ENCODE results near the gene VENTX. TPM values are rescaled to one million over a fixed set of nuclear protein-coding genes. Genes with fewer than 3 reads are reported as not detected.

VENTX gene
- total RNA-seq, 1 experiment from 2014 or later: not detected

DNA sequence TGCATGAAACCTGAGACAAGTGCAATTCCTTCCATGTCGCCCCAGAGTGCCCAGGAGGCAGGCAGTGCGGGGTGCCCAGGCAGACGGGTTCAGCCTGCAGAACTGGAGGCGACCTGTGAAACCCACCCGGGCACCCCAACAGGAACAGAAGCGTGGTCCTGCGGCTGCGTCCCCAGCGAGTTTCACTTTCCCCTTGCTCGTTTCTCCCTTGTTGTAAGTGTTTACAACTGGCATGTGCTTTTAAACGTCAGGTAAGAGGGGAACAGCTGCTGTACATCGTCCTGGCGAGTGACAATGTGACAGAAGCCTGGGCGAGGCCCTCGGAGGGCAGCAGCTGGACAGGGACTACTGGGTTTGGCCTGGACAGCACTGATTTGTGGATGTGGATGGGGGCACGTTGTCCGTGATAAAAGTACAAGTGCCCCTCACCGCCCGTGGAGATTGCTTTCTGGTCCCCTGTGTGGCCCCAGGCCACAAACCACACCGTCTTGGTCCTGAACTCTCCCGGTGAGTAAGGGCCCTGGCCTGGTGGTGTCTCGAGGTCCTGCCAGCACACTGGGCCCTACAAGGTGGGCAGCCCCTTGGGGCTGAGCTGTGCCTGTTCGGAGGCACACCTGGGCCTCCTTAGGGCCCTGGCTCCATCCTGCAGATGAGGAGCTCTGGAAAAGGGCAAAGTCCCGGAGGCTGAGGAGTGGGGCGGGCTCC is 4.0 kb downstream of the VENTX start:
- TF ChIP-seq, protein P1, sequence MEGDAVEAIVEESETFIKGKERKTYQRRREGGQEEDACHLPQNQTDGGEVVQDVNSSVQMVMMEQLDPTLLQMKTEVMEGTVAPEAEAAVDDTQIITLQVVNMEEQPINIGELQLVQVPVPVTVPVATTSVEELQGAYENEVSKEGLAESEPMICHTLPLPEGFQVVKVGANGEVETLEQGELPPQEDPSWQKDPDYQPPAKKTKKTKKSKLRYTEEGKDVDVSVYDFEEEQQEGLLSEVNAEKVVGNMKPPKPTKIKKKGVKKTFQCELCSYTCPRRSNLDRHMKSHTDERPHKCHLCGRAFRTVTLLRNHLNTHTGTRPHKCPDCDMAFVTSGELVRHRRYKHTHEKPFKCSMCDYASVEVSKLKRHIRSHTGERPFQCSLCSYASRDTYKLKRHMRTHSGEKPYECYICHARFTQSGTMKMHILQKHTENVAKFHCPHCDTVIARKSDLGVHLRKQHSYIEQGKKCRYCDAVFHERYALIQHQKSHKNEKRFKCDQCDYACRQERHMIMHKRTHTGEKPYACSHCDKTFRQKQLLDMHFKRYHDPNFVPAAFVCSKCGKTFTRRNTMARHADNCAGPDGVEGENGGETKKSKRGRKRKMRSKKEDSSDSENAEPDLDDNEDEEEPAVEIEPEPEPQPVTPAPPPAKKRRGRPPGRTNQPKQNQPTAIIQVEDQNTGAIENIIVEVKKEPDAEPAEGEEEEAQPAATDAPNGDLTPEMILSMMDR (IDR thresholded peaks at IDR 0.05; ENCODE audit: unreplicated experiment): no peak
- intact Hi-C loops (cut with micrococcal nuclease; ENCODE audit: unreplicated experiment): no loop called here
- no peak for DNase-seq
- CTCF ChIA-PET: no interaction called here
- H3K4me3 Mint-ChIP-seq (ENCODE audit: low read depth, unreplicated experiment): no peak overlapping the region
- no peaks in the 10 kb centered on the region for H3K9me3 Mint-ChIP-seq (ENCODE audit: low read depth, unreplicated experiment)
- H3K36me3 Mint-ChIP-seq (ENCODE audit: insufficient read depth, unreplicated experiment): no peaks in the 10 kb centered on the region
- no TSS peak for BruUV-seq (replicated peaks)
- peaks cover 56% of the 10 kb centered on the region for H3K27me3 Mint-ChIP-seq (ENCODE audit: unreplicated experiment)
- H3K4me1 Mint-ChIP-seq (ENCODE audit: low read depth, unreplicated experiment): peaks cover 8% of the 10 kb centered on the region
- H3K27ac Mint-ChIP-seq (ENCODE audit: unreplicated experiment): no peak overlapping the region

DNA sequence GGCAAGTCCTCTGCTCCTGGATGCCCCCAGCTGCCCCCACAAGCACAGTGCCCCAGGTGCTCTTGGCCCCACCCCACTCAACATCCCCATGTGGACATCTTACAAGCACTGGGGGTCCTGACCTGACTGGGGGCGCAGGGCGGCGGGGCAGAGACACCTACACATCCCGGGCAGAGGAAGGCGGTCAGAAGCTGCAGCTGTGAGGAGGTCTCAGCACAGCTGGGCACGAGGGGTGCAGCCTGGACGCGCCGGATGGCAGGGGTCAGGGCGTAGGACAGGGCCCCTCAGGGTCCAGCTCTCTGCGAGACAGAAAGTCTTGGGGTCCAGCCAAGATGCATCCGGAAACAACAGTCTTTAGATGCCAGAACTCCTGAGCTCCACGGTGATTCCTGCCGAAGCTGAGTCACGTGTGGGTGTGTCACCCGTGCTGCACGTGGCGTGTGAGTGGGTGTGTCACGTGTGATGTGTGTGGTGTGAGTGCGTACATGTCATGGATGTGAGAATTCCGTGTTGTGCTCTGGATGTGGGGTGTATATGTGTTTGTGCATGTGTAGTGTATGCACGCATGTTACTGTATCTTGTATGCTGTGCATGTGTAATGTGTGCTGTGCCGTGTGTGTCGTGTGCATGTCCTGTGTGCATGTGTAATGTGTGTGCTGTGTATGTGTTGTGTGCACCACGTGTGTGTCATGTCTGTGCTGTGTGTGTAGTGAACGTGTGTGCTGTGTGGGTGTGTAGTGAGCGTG is 5.1 kb downstream of the VENTX start:
- Mint-ChIP-seq H3K4me3 (ENCODE audit: low read depth, unreplicated experiment) (no peak overlapping the region), H3K36me3 (ENCODE audit: insufficient read depth, unreplicated experiment) (no peaks in the 10 kb centered on the region), H3K27ac (ENCODE audit: unreplicated experiment) (no peak overlapping the region), H3K4me1 (ENCODE audit: low read depth, unreplicated experiment) (peaks cover 8% of the 10 kb centered on the region), H3K9me3 (ENCODE audit: low read depth, unreplicated experiment) (no peaks in the 10 kb centered on the region), H3K27me3 (ENCODE audit: unreplicated experiment) (peaks cover 54% of the 10 kb centered on the region)
- CTCF ChIA-PET: no interaction called here
- TF ChIP-seq, protein P1 (IDR thresholded peaks at IDR 0.05; ENCODE audit: unreplicated experiment): no peak
- no TSS peak for BruUV-seq (replicated peaks)
- intact Hi-C loops (cut with micrococcal nuclease; ENCODE audit: unreplicated experiment): no loop called here
- no peak for DNase-seq

DNA sequence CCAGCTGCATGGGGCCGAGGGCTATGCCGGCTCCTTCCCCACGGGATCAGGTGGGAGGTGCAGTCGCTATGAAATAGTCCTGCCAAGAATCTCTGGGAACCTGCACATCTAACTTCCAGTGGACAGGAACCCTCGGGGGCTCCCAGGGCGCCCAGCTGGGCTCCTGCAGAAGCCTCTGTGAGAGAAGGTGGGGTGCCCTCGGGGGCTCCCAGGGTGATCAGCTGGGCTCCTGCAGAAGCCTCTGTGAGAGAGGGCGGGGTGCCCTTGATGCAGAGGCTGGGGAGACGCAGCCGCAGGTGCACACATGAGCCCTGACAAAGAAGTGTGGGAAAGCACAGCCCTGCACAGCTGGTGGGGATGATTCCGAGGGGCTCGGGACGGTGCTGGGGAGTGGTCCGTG is 5.9 kb downstream of the VENTX start:
- no peaks in the 10 kb centered on the region for H3K36me3 Mint-ChIP-seq (ENCODE audit: insufficient read depth, unreplicated experiment)
- H3K27me3 Mint-ChIP-seq (ENCODE audit: unreplicated experiment): peaks cover 50% of the 10 kb centered on the region
- no peaks in the 10 kb centered on the region for H3K9me3 Mint-ChIP-seq (ENCODE audit: low read depth, unreplicated experiment)
- H3K4me3 Mint-ChIP-seq (ENCODE audit: low read depth, unreplicated experiment): no peak overlapping the region
- BruUV-seq (replicated peaks): no TSS peak
- peaks cover 8% of the 10 kb centered on the region for H3K4me1 Mint-ChIP-seq (ENCODE audit: low read depth, unreplicated experiment)
- TF ChIP-seq, protein P1 (IDR thresholded peaks at IDR 0.05; ENCODE audit: unreplicated experiment): no peak
- H3K27ac Mint-ChIP-seq (ENCODE audit: unreplicated experiment): no peak overlapping the region
- intact Hi-C loops (cut with micrococcal nuclease; ENCODE audit: unreplicated experiment): no loop called here
- CTCF ChIA-PET: no interaction called here
- no peak for DNase-seq

DNA sequence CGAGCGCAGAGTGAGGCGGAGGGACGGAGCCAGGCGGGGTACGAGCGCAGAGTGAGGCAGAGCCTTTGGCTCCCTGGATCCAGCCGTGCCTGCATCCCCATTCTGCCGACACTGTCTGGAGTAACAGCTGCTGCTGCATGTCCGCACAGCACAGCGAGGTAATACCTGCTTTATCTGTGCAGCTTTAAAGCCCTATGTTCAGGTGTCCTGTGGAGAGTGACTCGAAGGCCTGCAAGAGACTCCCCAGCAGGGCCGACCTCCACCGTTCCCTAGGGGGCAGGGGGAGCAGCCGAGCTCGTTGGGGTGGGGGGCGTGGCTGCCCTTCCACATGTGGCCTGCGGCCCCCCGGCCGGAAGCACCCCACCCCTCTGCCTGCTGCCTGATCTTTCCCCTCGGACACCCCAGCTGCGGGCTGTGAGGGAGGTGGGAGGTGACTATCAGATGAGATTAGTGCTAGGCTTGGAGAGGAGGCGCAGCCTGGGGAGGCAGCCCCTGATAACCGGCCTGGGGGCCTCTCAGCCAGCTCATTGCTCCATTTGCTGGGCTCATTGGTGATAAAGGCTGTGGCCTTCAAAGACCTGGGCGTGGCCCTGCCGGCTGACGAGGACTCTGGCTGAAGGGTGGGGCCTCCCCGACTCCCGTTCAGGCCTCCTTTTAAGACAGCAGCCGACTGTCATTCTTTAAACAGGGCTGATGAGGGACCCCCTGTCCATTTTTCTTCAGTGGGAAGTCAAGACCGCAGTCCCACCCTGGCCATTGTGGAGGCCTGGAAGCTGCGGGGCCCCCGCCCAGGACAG is 8.0 kb downstream of the VENTX start:
- no peaks in the 10 kb centered on the region for H3K36me3 Mint-ChIP-seq (ENCODE audit: insufficient read depth, unreplicated experiment)
- TF ChIP-seq, protein P1 (IDR thresholded peaks at IDR 0.05; ENCODE audit: unreplicated experiment): no peak
- CTCF ChIA-PET: no interaction called here
- no TSS peak for BruUV-seq (replicated peaks)
- no peak overlapping the region for H3K4me3 Mint-ChIP-seq (ENCODE audit: low read depth, unreplicated experiment)
- peaks cover 55% of the 10 kb centered on the region for H3K27me3 Mint-ChIP-seq (ENCODE audit: unreplicated experiment)
- intact Hi-C loops (cut with micrococcal nuclease; ENCODE audit: unreplicated experiment): no loop called here
- H3K27ac Mint-ChIP-seq (ENCODE audit: unreplicated experiment): no peak overlapping the region
- H3K4me1 Mint-ChIP-seq (ENCODE audit: low read depth, unreplicated experiment): peaks cover 17% of the 10 kb centered on the region
- H3K9me3 Mint-ChIP-seq (ENCODE audit: low read depth, unreplicated experiment): no peaks in the 10 kb centered on the region
- DNase-seq: no peak

Data from Calu3 (cell line).